ENCODE measurements around the gene NECTIN1. TPM values are rescaled to one million over a fixed set of nuclear protein-coding genes. Genes with fewer than 3 reads are reported as not detected.
A peak's percentile ranks its signal among the peaks of the same experiment; 100 is the strongest.

The NECTIN1 gene
- total and polyA plus RNA-seq, 2 donors (not counting 3 experiments of a cell fraction or from before 2014, with no cell fraction given): 10.8 to 23.6 TPM

GRCh38 chr11:119721129-119722120 lies 7.6 kb downstream of the NECTIN1 start:
- no TSS peak for BruUV-seq (replicated peaks)
- CTCF ChIA-PET: interaction anchor here (0.6 to 2.0 kb wide), 10 partner anchors 8 to 746 kb away, joined by 3 to 18 read pairs (median 4); partner anchors contain the start of gene NECTIN1
- Histone ChIP-seq H2AFZ (ENCODE audit: low read depth, low read length) (no peak overlapping the region), H3K27me3 (ENCODE audit: control insufficient read depth in 2 of 2, insufficient read depth in 2 of 2, low read length in 2 of 2) (no peaks in the 10 kb centered on the region), H3K9me1 (replicated peaks; ENCODE audit: control insufficient read depth, extremely low read depth, insufficient read depth, low read length) (no peaks in the 10 kb centered on the region), H3K36me3 (ENCODE audit: control insufficient read depth in 2 of 2, extremely low read depth in 1 of 2, insufficient read depth in 2 of 2, low read length in 2 of 2) (no peaks in the 10 kb centered on the region), H3K4me3 (replicated peaks in 1 of 3; ENCODE audit: insufficient read depth in 1 of 3, low read depth in 1 of 3, low read length in 3 of 3) (no peak overlapping the region), H3K9me3 (replicated peaks; ENCODE audit: control insufficient read depth, insufficient read depth, low read length) (no peaks in the 10 kb centered on the region), H3K4me1 (ENCODE audit: control insufficient read depth, extremely low read depth, insufficient read depth, low read length) (peaks cover 15% of the 10 kb centered on the region), H3K4me2 (ENCODE audit: insufficient read depth, low read length) (no peak overlapping the region), H3K27ac (ENCODE audit: insufficient read depth, low read depth, low read length) (no peak overlapping the region), H4K20me1 (replicated peaks; ENCODE audit: control insufficient read depth, extremely low read depth, insufficient read depth, low read length) (no peaks in the 10 kb centered on the region), H3K79me2 (ENCODE audit: control insufficient read depth, insufficient read depth, low read length) (peaks cover 2% of the 10 kb centered on the region), H3K9ac (replicated peaks; ENCODE audit: extremely low read depth, insufficient read depth, low read length) (no peak overlapping the region)
- intact Hi-C loops (cut with micrococcal nuclease): loop anchor here (1.0 to 2.0 kb wide), 2 partner anchors 8 to 37 kb away; partner anchors contain the start of gene NECTIN1
- DNase-seq (ENCODE audit: low read depth, low spot score) (peak; percentile 45), FAIRE-seq (peak; percentile 93)
- POLR2A ChIA-PET: no interaction called here
- TF ChIP-seq CTCF (IDR thresholded peaks at IDR 0.05; ENCODE audit: extremely low read depth in 1 of 2, insufficient read depth in 1 of 2, low read depth in 1 of 2, low read length in 2 of 2): peak; percentile 41
- no peak for TF ChIP-seq POLR2A (IDR thresholded peaks at IDR 0.05; ENCODE audit: low read depth, low read length)
- dilution Hi-C loops (cut with MboI; ENCODE audit: extremely low pct_ligation_motif_present, low sequenced_read_pairs): no loop called here

DNA sequence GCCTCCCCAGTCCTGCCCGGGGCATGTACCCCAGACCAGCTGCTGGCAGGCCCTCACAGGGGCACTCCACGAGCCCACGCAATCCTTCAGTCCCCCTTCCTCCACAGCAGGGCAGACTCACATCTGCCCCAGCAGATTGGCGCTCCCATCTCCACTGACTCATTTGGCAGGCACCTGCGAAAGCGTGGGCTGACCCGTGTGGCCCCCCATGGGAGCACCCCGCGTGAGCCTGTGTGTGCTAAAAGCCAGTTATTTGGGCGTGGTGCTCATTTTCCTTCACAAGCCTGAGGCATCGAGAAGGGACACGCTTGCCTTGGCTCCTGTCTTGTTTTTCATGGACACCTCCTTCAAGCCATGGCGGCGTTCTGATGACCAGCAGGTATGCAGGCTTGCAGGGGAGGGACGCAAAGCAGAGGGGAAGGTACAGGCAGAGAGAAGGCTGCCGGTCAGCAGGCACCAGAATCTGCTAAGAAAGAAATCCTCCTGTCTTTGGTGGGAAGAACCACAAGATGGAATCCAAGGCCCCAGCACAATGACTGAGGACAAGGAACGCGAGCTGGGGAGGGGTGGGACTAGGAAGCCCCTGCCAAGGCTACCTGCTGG lies 8.6 kb downstream of the NECTIN1 start:
- ChIA-PET POLR2A (no interaction called here), CTCF (interaction anchor here (0.6 to 2.5 kb wide), 9 partner anchors 9 to 747 kb away, joined by 3 to 18 read pairs (median 4); partner anchors contain the start of gene NECTIN1)
- H4K20me1 ChIP-seq (replicated peaks; ENCODE audit: control insufficient read depth, extremely low read depth, insufficient read depth, low read length): no peaks in the 10 kb centered on the region
- no peaks in the 10 kb centered on the region for H3K9me3 ChIP-seq (replicated peaks; ENCODE audit: control insufficient read depth, insufficient read depth, low read length)
- peaks cover 2% of the 10 kb centered on the region for H3K79me2 ChIP-seq (ENCODE audit: control insufficient read depth, insufficient read depth, low read length)
- no peaks in the 10 kb centered on the region for H3K9me1 ChIP-seq (replicated peaks; ENCODE audit: control insufficient read depth, extremely low read depth, insufficient read depth, low read length)
- no peaks in the 10 kb centered on the region for H3K27me3 ChIP-seq (ENCODE audit: control insufficient read depth in 2 of 2, insufficient read depth in 2 of 2, low read length in 2 of 2)
- H3K9ac ChIP-seq (replicated peaks; ENCODE audit: extremely low read depth, insufficient read depth, low read length): no peak overlapping the region
- H2AFZ ChIP-seq (ENCODE audit: low read depth, low read length): no peak overlapping the region
- no peak overlapping the region for H3K4me2 ChIP-seq (ENCODE audit: insufficient read depth, low read length)
- intact Hi-C loops (cut with micrococcal nuclease) (loop anchor here (2.0 kb wide), 1 partner anchor 36 kb away; no protein-coding TSS in a partner anchor), dilution Hi-C loops (cut with MboI; ENCODE audit: extremely low pct_ligation_motif_present, low sequenced_read_pairs) (no loop called here)
- DNase-seq (ENCODE audit: low read depth, low spot score) (no peak), FAIRE-seq (no peak)
- H3K27ac ChIP-seq (ENCODE audit: insufficient read depth, low read depth, low read length): no peak overlapping the region
- no peaks in the 10 kb centered on the region for H3K36me3 ChIP-seq (ENCODE audit: control insufficient read depth in 2 of 2, extremely low read depth in 1 of 2, insufficient read depth in 2 of 2, low read length in 2 of 2)
- peaks cover 12% of the 10 kb centered on the region for H3K4me1 ChIP-seq (ENCODE audit: control insufficient read depth, extremely low read depth, insufficient read depth, low read length)
- H3K4me3 ChIP-seq (replicated peaks in 1 of 3; ENCODE audit: insufficient read depth in 1 of 3, low read depth in 1 of 3, low read length in 3 of 3): no peak overlapping the region
- TF ChIP-seq CTCF (IDR thresholded peaks at IDR 0.05; ENCODE audit: extremely low read depth in 1 of 2, insufficient read depth in 1 of 2, low read depth in 1 of 2, low read length in 2 of 2): no peak
- no peak for TF ChIP-seq GATA2 (IDR thresholded peaks at IDR 0.05; ENCODE audit: insufficient read depth, insufficient read length, low read depth, low read length)
- no peak for TF ChIP-seq POLR2A (IDR thresholded peaks at IDR 0.05; ENCODE audit: low read depth, low read length)
- TF ChIP-seq MYC (IDR thresholded peaks at IDR 0.05; ENCODE audit: low read depth, low read length): no peak
- no peak for TF ChIP-seq MAX (IDR thresholded peaks at IDR 0.05; ENCODE audit: insufficient read depth, insufficient read length)
- no peak for TF ChIP-seq FOS (IDR thresholded peaks at IDR 0.05; ENCODE audit: borderline replicate concordance, insufficient read depth, low read length)
- TF ChIP-seq JUN (IDR thresholded peaks at IDR 0.05; ENCODE audit: borderline replicate concordance, insufficient read depth, insufficient read length, low read depth): no peak
- no peak for TF ChIP-seq POLR2AphosphoS5 (IDR thresholded peaks at IDR 0.05; ENCODE audit: insufficient read depth, low read depth, low read length)
- no peak for TF ChIP-seq EZH2 (IDR thresholded peaks at IDR 0.05; ENCODE audit: borderline replicate concordance, low read depth, low read length, severe bottlenecking)
- no TSS peak for BruUV-seq (replicated peaks)

Data from endothelial cell of umbilical vein (primary cell).